GM13976 (cell line): ENCODE data around the gene WDR13.
A peak's percentile ranks its signal among the peaks of the same experiment; 100 is the strongest.
"Not testable (repeated sequence)": the region's sequence is repeated elsewhere in the genome, so short reads cannot be mapped to it uniquely, and the experiment has no call there.

Source experiments
- DNase-seq: peaks from one replicate; pipeline ENCODE4 v3.0.0; 2012; ENCODE audit warnings: low spot score
- CTCF ChIP-seq: IDR thresholded peaks from 2 replicates; pipeline ENCODE4 v1.5.1; 2012; ENCODE audit warnings: borderline replicate concordance, mild to moderate bottlenecking; ENCODE audit not compliant: insufficient read depth; ENCODE audit errors: extremely low read depth, missing control alignments, control extremely low read depth
- in situ Hi-C: fragments of 300-500 bp; cut with MboI; formaldehyde crosslinking; loops from one replicate; pipeline ENCODE4 v1.12.0; 2022; ENCODE audit warnings: low sequenced_read_pairs, mixed read lengths, inconsistent platforms; ENCODE audit not compliant: unreplicated experiment

Gene WDR13

GRCh38 chrX:48597353-48598264 lies at the start of gene WDR13:
WDR13 (plus strand) TSS chrX:48597492; CDS start chrX:48597997, 505 bp downstream.
- in situ Hi-C loops: no loop called here
- peak; percentile 90 for DNase-seq
- no peak for TF ChIP-seq CTCF

GRCh38 chrX:48548871-48549270 lies 48.4 kb upstream of the WDR13 start:
- in situ Hi-C loops: no loop called here
- TF ChIP-seq CTCF: no peak
- DNase-seq: no peak

GRCh38 chrX:48555731-48556325 lies 41.5 kb upstream of the WDR13 start:
- DNase-seq: not testable (repeated sequence)

GRCh38 chrX:48558271-48558670 lies 39.0 kb upstream of the WDR13 start:
- no peak for DNase-seq
- no peak for TF ChIP-seq CTCF
- in situ Hi-C loops: no loop called here

More at GRCh38 chrX:48555731-48556325, 41.5 kb upstream of the WDR13 start:
- in situ Hi-C loops: not testable (repeated sequence)

DNA sequence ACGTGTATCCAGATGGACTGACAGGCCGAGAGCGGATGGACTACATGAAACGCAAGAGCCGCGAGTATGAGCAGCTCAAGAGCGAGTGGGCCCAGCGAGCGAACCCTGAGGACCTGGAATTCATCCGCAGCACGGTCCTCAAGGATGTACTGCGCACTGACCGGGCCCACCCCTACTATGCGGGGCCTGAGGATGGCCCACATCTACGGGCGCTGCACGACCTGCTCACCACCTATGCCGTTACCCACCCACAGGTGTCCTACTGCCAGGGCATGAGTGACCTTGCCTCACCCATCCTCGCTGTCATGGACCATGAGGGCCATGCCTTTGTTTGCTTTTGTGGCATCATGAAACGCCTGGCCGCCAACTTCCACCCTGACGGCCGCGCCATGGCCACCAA lies 37.7 kb upstream of the WDR13 start:
- DNase-seq: no peak
- TF ChIP-seq CTCF: no peak

GRCh38 chrX:48560056-48560455 lies 37.2 kb upstream of the WDR13 start:
- no peak for TF ChIP-seq CTCF
- no peak for DNase-seq
- in situ Hi-C loops: no loop called here

More for the DNA sequence above, 37.7 kb upstream of the WDR13 start:
- in situ Hi-C loops: no loop called here

- DNase-seq: no peak
- in situ Hi-C loops: no loop called here
- TF ChIP-seq CTCF: no peak
Observed at GRCh38 chrX:48560681-48561080, 36.6 kb upstream of the WDR13 start.
